Esophagus mucosa (tissue), 1 donor: ENCODE measurements around the gene GATB. TPM values are rescaled to one million over a fixed set of nuclear protein-coding genes. Genes with fewer than 3 reads are reported as not detected.

Experiments used
- ATAC-seq: fragments of 200-7000 bp; cut with Tn5 transposase; one replicate; pipeline ENCODE4 v1.9.1; 2020
- total RNA-seq: library from RNA; stranded (reverse); gene quantifications from one replicate; pipeline ENCODE4 v1.2.4, GENCODE V29; 2023
- donor health status: DM: yes; HTN: yes; CAD: no.

The GATB gene
- total RNA-seq, 1 donor from 2014 or later = 22.8 TPM

GRCh38 chr4:151694961-151695720 is 65.7 kb downstream of the GATB start:
- ATAC-seq = peak; percentile 63

- no peak for ATAC-seq
Observed at GRCh38 chr4:151692821-151693673, 67.8 kb downstream of the GATB start.

GRCh38 chr4:151692443-151692782 is 68.4 kb downstream of the GATB start:
- peak; percentile 68 for ATAC-seq

GRCh38 chr4:151691639-151692442 is 69.0 kb downstream of the GATB start:
- ATAC-seq = no peak

- ATAC-seq = no peak
Observed at GRCh38 chr4:151690876-151691275, 69.9 kb downstream of the GATB start.

- peak; percentile 21 for ATAC-seq
Observed at GRCh38 chr4:151690164-151690870, 70.5 kb downstream of the GATB start.

GRCh38 chr4:151689211-151689991 is 71.4 kb downstream of the GATB start:
- no peak for ATAC-seq

- ATAC-seq = no peak
Observed at GRCh38 chr4:151688785-151689043, 72.1 kb downstream of the GATB start.

GRCh38 chr4:151688003-151688784 is 72.6 kb downstream of the GATB start:
- peak; percentile 16 for ATAC-seq

- no peak for ATAC-seq
Observed at GRCh38 chr4:151687021-151687640, 73.7 kb downstream of the GATB start.

- ATAC-seq = peak; percentile 46
Observed at GRCh38 chr4:151685303-151685702, 75.5 kb downstream of the GATB start.

GRCh38 chr4:151681085-151681484 is 79.7 kb downstream of the GATB start:
- no peak for ATAC-seq

- ATAC-seq = peak; percentile 33
Observed at GRCh38 chr4:151679231-151679630, 81.6 kb downstream of the GATB start.

GRCh38 chr4:151678048-151678872 is 82.5 kb downstream of the GATB start:
- no peak for ATAC-seq

- no peak for ATAC-seq
Observed at GRCh38 chr4:151677193-151677592, 83.6 kb downstream of the GATB start.

- peak; percentile 50 for ATAC-seq
Observed at GRCh38 chr4:151676301-151676700, 84.5 kb downstream of the GATB start.

- ATAC-seq = peak; percentile 56
Observed at GRCh38 chr4:151675411-151675971, 85.3 kb downstream of the GATB start.

- peak; percentile 78 for ATAC-seq
Observed at GRCh38 chr4:151674804-151675391, 85.9 kb downstream of the GATB start.
